GM18951 (cell line): ENCODE measurements around the gene AFDN.

Experiments
- POLR2A ChIP-seq: IDR thresholded peaks from 4 replicates; pipeline ENCODE4 v1.6.1; 2011; ENCODE audit warnings: mild to moderate bottlenecking; ENCODE audit not compliant: insufficient read length, insufficient read depth; ENCODE audit errors: extremely low read depth
- in situ Hi-C: fragments of 300-500 bp; cut with MboI; formaldehyde crosslinking; loops from one replicate; pipeline ENCODE4 v1.12.0; 2022; ENCODE audit warnings: low sequenced_read_pairs, mixed read lengths, inconsistent platforms; ENCODE audit not compliant: unreplicated experiment

Gene AFDN

GRCh38 chr6:168004945-168005344, 178.2 kb downstream of the AFDN start:
- TF ChIP-seq POLR2A: no peak
- in situ Hi-C loops: no loop called here

GRCh38 chr6:168005796-168006195, 179.1 kb downstream of the AFDN start:
- no peak for TF ChIP-seq POLR2A
- in situ Hi-C loops: no loop called here

DNA sequence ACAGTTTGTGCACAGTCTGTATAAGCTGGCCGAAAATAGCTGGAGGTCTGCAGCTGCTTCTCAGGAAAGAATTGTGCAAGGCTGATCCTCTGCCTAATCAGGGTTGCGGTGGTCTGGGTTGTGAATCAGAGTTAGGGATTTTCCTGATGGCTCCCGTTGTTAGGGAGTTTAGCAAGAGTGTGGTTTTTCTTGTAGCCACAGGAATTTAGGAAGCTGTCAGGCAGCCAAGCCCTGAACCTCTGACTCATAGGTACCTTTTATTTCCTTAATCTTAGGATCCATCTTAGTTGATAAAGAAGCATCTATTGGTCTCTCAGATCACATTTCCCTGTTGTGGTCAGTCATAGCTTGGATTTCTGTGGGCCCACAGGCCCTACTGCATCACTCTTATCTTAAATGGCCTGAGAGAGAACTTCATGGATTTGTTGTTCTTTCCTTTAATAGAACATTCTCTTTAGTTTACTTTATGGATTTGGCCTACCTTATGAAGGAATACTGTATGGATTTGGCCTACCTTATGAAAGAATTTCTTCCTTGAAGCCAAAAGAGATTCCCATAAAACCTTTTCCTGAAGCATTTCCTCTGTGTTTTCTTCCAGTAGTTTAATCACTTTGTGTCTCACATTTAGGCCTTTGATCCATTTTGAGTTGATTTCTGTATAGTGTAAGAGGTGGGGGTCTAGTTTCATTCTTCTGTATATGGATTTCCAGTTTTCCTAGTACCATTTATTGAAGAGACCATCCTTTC, 181.1 kb downstream of the AFDN start:
- no peak for TF ChIP-seq POLR2A
- in situ Hi-C loops: no loop called here

DNA sequence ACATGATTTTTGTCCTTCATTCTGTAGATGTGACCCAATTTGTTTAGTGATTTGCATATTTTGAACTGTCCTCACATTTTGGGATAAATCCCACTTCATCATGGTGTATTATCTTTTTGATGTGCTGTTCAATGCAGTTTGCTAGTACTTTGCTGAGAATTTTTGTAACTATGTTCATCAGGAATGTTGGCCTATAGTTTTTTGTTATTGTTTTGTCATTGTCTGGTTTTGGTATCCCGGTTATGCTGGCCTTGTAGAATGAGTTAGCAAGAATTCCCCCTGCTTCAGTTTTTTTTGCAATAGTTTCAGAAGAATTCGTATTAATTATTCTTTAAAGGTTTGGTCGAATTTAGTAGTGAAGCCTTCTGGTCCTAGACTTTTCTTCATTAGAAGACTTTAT, 182.6 kb downstream of the AFDN start:
- in situ Hi-C loops: no loop called here
- no peak for TF ChIP-seq POLR2A

DNA sequence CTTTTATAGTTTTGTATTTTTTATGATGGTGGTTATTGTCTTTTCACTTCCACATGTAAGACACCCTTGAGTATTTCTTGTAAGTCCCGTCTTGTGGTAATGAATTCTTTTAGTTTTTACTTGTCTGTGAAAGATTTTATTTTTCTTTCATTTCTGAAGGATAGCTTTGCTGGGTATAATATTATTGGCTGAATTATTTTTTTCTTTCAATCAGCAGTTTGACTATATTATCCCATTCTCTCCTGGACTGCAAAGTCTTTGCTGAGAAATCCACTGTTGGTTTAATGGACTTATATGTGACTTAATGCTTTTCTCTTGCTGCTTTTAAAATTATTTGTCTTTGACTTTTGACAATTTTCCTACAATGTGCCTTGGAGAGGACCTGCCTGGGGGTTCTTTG, 184.6 kb downstream of the AFDN start:
- in situ Hi-C loops: no loop called here
- no peak for TF ChIP-seq POLR2A

- in situ Hi-C loops: no loop called here
- TF ChIP-seq POLR2A: no peak
These were observed 185.9 kb downstream of the AFDN start for GRCh38 chr6:168012431-168013249.

- no peak for TF ChIP-seq POLR2A
- in situ Hi-C loops: no loop called here
These were observed 186.7 kb downstream of the AFDN start for GRCh38 chr6:168013250-168013915.

- TF ChIP-seq POLR2A: no peak
- in situ Hi-C loops: no loop called here
These were observed 187.7 kb downstream of the AFDN start for GRCh38 chr6:168014428-168014827.

GRCh38 chr6:168015009-168015408, 188.3 kb downstream of the AFDN start:
- in situ Hi-C loops: no loop called here
- TF ChIP-seq POLR2A: no peak

- no peak for TF ChIP-seq POLR2A
- in situ Hi-C loops: no loop called here
These were observed 188.9 kb downstream of the AFDN start for GRCh38 chr6:168015482-168016175.

- in situ Hi-C loops: no loop called here
- TF ChIP-seq POLR2A: no peak
These were observed 189.5 kb downstream of the AFDN start for GRCh38 chr6:168016176-168016620.

DNA sequence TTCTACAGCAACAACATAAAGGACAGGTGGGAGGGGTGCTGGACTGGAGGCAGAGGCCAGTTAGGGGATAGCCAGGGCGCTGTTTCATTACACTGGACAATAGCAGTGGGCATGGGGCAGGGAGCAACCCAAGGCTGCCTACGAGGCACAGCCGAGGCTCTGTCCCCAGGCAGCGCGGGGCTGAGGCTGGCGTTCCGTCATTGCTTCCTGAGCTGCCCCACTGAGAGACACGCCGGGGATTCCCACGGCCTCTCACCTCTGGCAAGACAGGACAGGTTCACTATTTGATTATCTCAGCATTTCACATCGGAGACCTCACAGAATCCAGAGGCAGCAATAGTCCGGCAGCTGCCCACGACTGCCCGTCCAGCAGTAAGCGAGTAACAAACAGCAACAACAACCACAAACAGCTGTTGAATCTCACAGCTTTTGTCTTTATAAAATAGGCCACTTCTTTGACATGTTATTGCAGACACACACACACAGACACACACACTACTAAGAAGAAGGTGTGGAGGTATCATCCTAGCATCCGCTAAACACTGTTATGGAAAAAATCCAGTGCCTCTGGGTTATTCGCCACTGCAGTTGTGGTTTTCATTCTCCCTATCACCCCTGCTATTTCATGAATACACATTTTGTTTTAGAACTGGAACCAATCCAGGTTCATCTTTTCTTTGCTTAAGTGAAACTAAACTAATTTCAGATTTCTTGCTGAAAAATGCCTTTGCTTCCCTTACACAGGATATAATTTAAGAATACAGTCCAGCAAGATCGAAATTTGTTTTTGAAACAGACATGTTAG, 190.2 kb downstream of the AFDN start:
- in situ Hi-C loops: no loop called here
- no peak for TF ChIP-seq POLR2A
